IMR-90 (cell line): ENCODE results near the gene ZNF362.

ENCODE experiments used
- BHLHE40 ChIP-seq: fragments of 150-350 bp; IDR thresholded peaks from 2 replicates; pipeline ENCODE4 v1.6.1; 2016; ENCODE audit warnings: mild to moderate bottlenecking, low read depth, low read length
- CEBPB ChIP-seq: IDR thresholded peaks from 2 replicates; pipeline ENCODE4 v1.6.1; 2012; ENCODE audit warnings: low read depth, low read length, improper control_type of control experiment
- CHD1 ChIP-seq: IDR thresholded peaks from 2 replicates; pipeline ENCODE4 v1.6.1; 2012; ENCODE audit warnings: low read depth, low read length, improper control_type of control experiment
- CTCF ChIP-seq: conservative IDR thresholded peaks from 2 replicates; pipeline ENCODE4 v1.5.1; 2012; ENCODE audit warnings: mild to moderate bottlenecking, low read depth, low read length, improper control_type of control experiment
- ELK1 ChIP-seq: fragments of 150-350 bp; IDR thresholded peaks from 2 replicates; pipeline ENCODE4 v1.6.1; 2016; ENCODE audit warnings: low read depth, mild to moderate bottlenecking, low read length, moderate library complexity, borderline replicate concordance
- FOS ChIP-seq: fragments of 150-350 bp; IDR thresholded peaks from 2 replicates; pipeline ENCODE4 v1.6.1; 2016; ENCODE audit warnings: low read depth, low read length
- MAFK ChIP-seq: IDR thresholded peaks from 2 replicates; pipeline ENCODE4 v1.6.1; 2012; ENCODE audit warnings: low read depth, low read length, improper control_type of control experiment
- MAZ ChIP-seq: IDR thresholded peaks from 2 replicates; pipeline ENCODE4 v1.6.1; 2012; ENCODE audit warnings: low read depth, mild to moderate bottlenecking, low read length, improper control_type of control experiment, moderate library complexity, borderline replicate concordance
- MXI1 ChIP-seq: IDR thresholded peaks from 2 replicates; pipeline ENCODE4 v1.6.1; 2012; ENCODE audit warnings: low read depth, mild to moderate bottlenecking, low read length, moderate library complexity, borderline replicate concordance
- NFE2L2 ChIP-seq: fragments of 150-350 bp; IDR thresholded peaks from 2 replicates; pipeline ENCODE4 v1.6.1; 2016; ENCODE audit warnings: low read depth, mild to moderate bottlenecking, low read length
- POLR2A ChIP-seq: IDR thresholded peaks from 2 replicates; pipeline ENCODE4 v1.6.1; 2012; ENCODE audit warnings: mild to moderate bottlenecking, low read depth, low read length
- RCOR1 ChIP-seq: IDR thresholded peaks from 2 replicates; pipeline ENCODE4 v1.6.1; 2012; ENCODE audit warnings: mild to moderate bottlenecking, low read length, improper control_type of control experiment; ENCODE audit not compliant: insufficient replicate concordance
- RFX5 ChIP-seq: IDR thresholded peaks from 2 replicates; pipeline ENCODE4 v1.8.0; 2012; ENCODE audit warnings: low read depth, mild to moderate bottlenecking, low read length, moderate library complexity
- USF2 ChIP-seq: fragments of 150-350 bp; IDR thresholded peaks from 2 replicates; pipeline ENCODE4 v1.6.1; 2017; ENCODE audit warnings: mild to moderate bottlenecking, antibody characterized with exemption, low read length, low read depth

GRCh38 chr1:33250724-33251123 is 5.6 kb upstream of the ZNF362 start:
- TF ChIP-seq RFX5 = no peak
- TF ChIP-seq POLR2A = no peak
- TF ChIP-seq CTCF = no peak
- no peak for TF ChIP-seq USF2
- no peak for TF ChIP-seq ELK1
- no peak for TF ChIP-seq CHD1
- TF ChIP-seq MAFK = no peak
- TF ChIP-seq CEBPB = no peak
- no peak for TF ChIP-seq BHLHE40
- no peak for TF ChIP-seq FOS
- no peak for TF ChIP-seq MXI1
- no peak for TF ChIP-seq RCOR1
- no peak for TF ChIP-seq MAZ
- no peak for TF ChIP-seq NFE2L2
